Left ventricle myocardium superior (tissue), 1 donor: Measurements from ENCODE around the gene ZNF668. TPM values are rescaled to one million over a fixed set of nuclear protein-coding genes. Genes with fewer than 3 reads are reported as not detected.
"Not testable (repeated sequence)": the region's sequence is repeated elsewhere in the genome, so short reads cannot be mapped to it uniquely, and the experiment has no call there.

Experiments
- ATAC-seq: fragments of 200-7000 bp; cut with Tn5 transposase; one replicate; pipeline ENCODE4 v1.9.1; 2020; ENCODE audit warnings: mild to moderate bottlenecking, moderate library complexity
- DNase-seq: peaks from one replicate; pipeline ENCODE4 v3.0.0-alpha.2; 2020
- intact Hi-C: fragments of 100-400 bp; cut with micrococcal nuclease; formaldehyde crosslinking; loops from one replicate; pipeline ENCODE4 v1.11.0; 2022
- total RNA-seq: library from RNA; stranded (reverse); fragmentation: NEBNext Ultra II Directional; extraction: Animal tissue kit (Norgen Biotek cat#: 25700); gene quantifications from one replicate; pipeline ENCODE4 v1.2.1, GENCODE V29; 2021
- donor health status: DM: no; HTN: yes; CAD: no; lungs with severe emphysema.

ZNF668 gene
- total RNA-seq, 1 donor from 2014 or later: 3.9 TPM

- DNase-seq: no peak
- no peak for ATAC-seq
- intact Hi-C loops: no loop called here
Observed at GRCh38 chr16:31031276-31031675, 42.8 kb downstream of the ZNF668 start.

GRCh38 chr16:31029272-31029671, 44.8 kb downstream of the ZNF668 start:
- DNase-seq (no peak), ATAC-seq (no peak)
- intact Hi-C loops: no loop called here

- intact Hi-C loops: no loop called here
- DNase-seq: no peak
- no peak for ATAC-seq
Observed at GRCh38 chr16:31025339-31025738, 48.7 kb downstream of the ZNF668 start.

GRCh38 chr16:31023627-31024226, 50.3 kb downstream of the ZNF668 start:
- intact Hi-C loops: no loop called here
- DNase-seq (no peak), ATAC-seq (no peak)

- DNase-seq: no peak
- ATAC-seq: no peak
- intact Hi-C loops: no loop called here
Observed at GRCh38 chr16:31023252-31023602, 50.8 kb downstream of the ZNF668 start.

- intact Hi-C loops: no loop called here
- no peak for DNase-seq
- no peak for ATAC-seq
Observed at GRCh38 chr16:31022544-31023251, 51.3 kb downstream of the ZNF668 start.

- intact Hi-C loops: no loop called here
- DNase-seq: no peak
- no peak for ATAC-seq
Observed at GRCh38 chr16:31020536-31020935, 53.5 kb downstream of the ZNF668 start.

GRCh38 chr16:31017756-31018155, 56.3 kb downstream of the ZNF668 start:
- ATAC-seq, intact Hi-C loops: not testable (repeated sequence)

GRCh38 chr16:31016018-31016417, 58.0 kb downstream of the ZNF668 start:
- ATAC-seq (no peak), DNase-seq (no peak)
- intact Hi-C loops: no loop called here

More at GRCh38 chr16:31017756-31018155, 56.3 kb downstream of the ZNF668 start:
- DNase-seq: not testable (repeated sequence)

GRCh38 chr16:31013292-31013691, 60.7 kb downstream of the ZNF668 start:
- DNase-seq, intact Hi-C loops, ATAC-seq: not testable (repeated sequence)

- intact Hi-C loops, ATAC-seq, DNase-seq: not testable (repeated sequence)
Observed at GRCh38 chr16:31011815-31012214, 62.2 kb downstream of the ZNF668 start.

Other genes with a start within 250 kb of the ZNF668 start
- 29.6 TPM for gene BCL7C, start 180.2 kb downstream of the ZNF668 start, total RNA-seq
- gene CTF1, start 177.6 kb downstream of the ZNF668 start, total RNA-seq: 7.5 TPM
- gene FBXL19, start 150.7 kb downstream of the ZNF668 start, total RNA-seq: 5.7 TPM
- 10.8 TPM for gene ORAI3, start 125.2 kb downstream of the ZNF668 start, total RNA-seq
- gene SETD1A, start 116.5 kb downstream of the ZNF668 start, total RNA-seq: 11.0 TPM
- 7.4 TPM for gene HSD3B7, start 89.0 kb downstream of the ZNF668 start, total RNA-seq
- 0.40 TPM for gene STX1B, start 63.6 kb downstream of the ZNF668 start, total RNA-seq
- 42.4 TPM for gene STX4, start 40.7 kb downstream of the ZNF668 start, total RNA-seq
- 9.9 TPM for gene ZNF646, start 182 bp upstream of the ZNF668 start, total RNA-seq
- 0.87 TPM for gene PRSS53, start 14.7 kb upstream of the ZNF668 start, total RNA-seq
- gene VKORC1, start 20.6 kb upstream of the ZNF668 start, total RNA-seq: 39.9 TPM
- gene BCKDK, start 34.1 kb upstream of the ZNF668 start, total RNA-seq: 90.5 TPM
- gene KAT8, start 43.4 kb upstream of the ZNF668 start, total RNA-seq: 77.4 TPM
- not detected for gene PRSS8, start 61.5 kb upstream of the ZNF668 start, total RNA-seq
- gene PRSS36, start 75.8 kb upstream of the ZNF668 start, total RNA-seq: 2.7 TPM
- gene FUS, start 105.9 kb upstream of the ZNF668 start, total RNA-seq: 84.8 TPM
- gene PYCARD, start 128.5 kb upstream of the ZNF668 start, total RNA-seq: 7.4 TPM
- 0.40 TPM for gene TRIM72, start 139.9 kb upstream of the ZNF668 start, total RNA-seq
- gene PYDC1, start 142.9 kb upstream of the ZNF668 start, total RNA-seq: not detected
- gene ITGAM, start 185.7 kb upstream of the ZNF668 start, total RNA-seq: 7.1 TPM